A549 treated with DMSO at 1 μM for 4 hours (cell line): Measurements from ENCODE around the gene ABHD2. TPM values are rescaled to one million over a fixed set of nuclear protein-coding genes. Genes with fewer than 3 reads are reported as not detected.

Experiments
- total RNA-seq: library from RNA; stranded (reverse); fragments of 200-300 nt; extraction: Qiagen RNA extraction; gene quantifications from 5 replicates; pipeline ENCODE4 v1.2.3, GENCODE V29; 2022; ENCODE audit warnings: low read depth

Gene ABHD2, protein sequence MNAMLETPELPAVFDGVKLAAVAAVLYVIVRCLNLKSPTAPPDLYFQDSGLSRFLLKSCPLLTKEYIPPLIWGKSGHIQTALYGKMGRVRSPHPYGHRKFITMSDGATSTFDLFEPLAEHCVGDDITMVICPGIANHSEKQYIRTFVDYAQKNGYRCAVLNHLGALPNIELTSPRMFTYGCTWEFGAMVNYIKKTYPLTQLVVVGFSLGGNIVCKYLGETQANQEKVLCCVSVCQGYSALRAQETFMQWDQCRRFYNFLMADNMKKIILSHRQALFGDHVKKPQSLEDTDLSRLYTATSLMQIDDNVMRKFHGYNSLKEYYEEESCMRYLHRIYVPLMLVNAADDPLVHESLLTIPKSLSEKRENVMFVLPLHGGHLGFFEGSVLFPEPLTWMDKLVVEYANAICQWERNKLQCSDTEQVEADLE
- 70.0 to 104 TPM (median 93.8 TPM) in 5 replicates for total RNA-seq

DNA sequence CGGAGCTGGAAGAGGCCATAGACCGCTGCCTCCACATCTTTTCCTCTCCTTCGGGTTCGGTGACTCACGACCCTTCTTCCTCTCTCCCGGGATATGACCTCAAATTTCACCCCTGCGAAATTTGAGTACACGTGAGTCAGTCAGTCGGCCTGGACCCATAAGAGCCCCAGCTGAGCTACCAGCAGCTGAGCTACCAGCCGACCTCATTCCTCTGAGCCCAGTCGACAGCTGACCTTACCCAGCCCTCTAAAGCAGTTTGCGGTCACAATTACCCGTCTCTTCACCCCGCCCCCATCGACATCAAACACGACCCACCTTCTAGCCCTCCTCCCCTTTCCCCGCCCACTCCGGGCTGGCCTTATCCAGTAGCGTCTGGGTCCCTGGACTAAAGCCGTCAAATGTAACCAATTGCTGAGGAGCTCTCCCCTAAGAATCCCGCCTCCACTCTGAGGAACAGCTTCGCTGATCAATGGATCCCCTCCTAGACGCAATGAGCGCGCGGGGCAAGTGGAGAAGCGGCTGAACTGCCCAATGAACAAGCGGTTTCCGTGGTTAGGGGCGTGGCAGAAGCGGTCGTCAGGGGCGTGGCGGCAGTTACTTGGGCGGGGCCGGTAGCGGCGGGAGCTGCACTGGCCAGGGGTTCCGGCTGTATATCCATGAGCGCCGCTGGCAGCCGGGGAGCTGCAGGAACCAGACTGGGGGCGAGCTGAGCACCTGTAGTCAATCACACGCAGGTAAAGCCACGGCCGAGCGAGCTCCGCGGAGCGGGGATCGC lies at the start of gene ABHD2:
Gene ABHD2, plus strand, starts transcription at position 627 of the 775 bp plus-strand sequence. CDS start 27,872 bp downstream, outside the sequence.

DNA sequence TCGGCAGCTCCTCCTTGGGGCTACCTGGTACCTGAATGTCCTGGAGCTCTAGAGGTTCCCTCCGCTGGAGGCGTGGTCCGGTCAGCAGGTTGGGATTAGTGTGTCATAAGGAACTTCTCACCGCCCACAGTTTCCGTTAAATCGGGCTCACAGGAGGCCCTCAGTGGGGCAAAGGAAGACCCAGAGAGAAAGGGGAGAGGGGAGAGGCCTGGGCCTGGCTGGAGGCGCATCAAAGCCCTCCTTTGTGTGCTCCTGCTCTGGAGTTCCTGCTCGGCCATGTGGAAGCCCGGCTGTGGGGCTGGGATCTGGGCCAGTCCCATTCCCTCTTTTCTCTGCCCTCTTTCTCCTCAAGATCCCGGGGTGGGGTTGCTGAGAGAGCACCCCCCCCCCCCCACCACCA lies 133.3 kb downstream of the ABHD2 start, which contains the start of gene RLBP1:
Gene RLBP1, minus strand, starts transcription at position 37 of the 400 bp plus-strand sequence. CDS start 2,604 bp downstream, outside the sequence.

DNA sequence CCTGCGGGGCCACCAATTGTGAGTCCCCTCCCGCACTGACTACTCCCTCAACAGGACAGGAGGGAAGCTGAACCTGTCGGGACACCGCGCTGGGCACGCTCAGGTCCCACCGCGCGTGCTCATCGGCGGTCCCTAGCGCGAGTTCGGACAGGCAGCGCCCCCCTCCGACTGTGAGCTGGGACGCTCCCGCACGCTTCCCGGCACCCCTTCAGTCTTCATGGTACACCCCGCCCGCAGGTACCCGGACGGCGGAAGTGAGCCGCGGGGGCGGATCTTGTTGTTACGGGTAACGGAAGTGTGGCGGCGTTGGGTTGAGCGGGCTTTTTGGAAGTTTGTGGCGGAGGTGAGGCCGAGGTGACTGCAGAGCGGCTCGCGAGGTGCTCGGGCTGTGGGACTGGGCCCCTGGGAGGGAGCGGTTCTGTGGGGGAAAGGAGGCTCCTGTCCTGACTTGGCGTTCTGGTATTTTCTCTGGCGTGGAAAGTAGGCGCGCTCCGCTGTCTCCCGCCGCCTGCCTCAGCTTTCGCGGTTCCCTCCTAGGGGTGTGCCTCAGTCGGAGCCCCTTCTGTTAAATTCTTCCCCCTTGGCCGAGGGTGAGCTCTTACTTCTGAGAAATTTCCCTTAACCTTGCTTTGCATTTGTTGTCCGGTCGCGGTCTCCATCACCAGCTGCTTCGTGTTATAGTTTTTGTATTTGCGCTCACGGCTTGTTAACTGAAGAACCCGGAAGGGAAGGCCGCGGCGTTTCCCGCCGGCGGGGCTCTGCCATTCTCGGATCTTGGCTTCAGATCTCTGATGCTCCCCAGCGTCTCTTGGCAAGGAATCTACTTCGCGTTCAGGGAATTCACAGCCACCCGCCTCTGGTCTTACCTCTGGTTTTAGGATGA lies 155.7 kb downstream of the ABHD2 start, which contains the start of gene FANCI:
Gene FANCI, plus strand, starts transcription at position 289 of the 883 bp plus-strand sequence. CDS start 3,669 bp downstream, outside the sequence.

Other genes starting within 250 kb of the ABHD2 start
- 36.7 to 43.9 TPM (median 40.0 TPM) in 5 replicates for gene HAPLN3, start 192.9 kb upstream of the ABHD2 start, total RNA-seq
- gene MFGE8, start 175.1 kb upstream of the ABHD2 start, total RNA-seq: 331 to 388 TPM (median 342 TPM) in 5 replicates
- gene RLBP1, start 133.1 kb downstream of the ABHD2 start, total RNA-seq: not detected in 5 replicates
- gene FANCI, start 155.5 kb downstream of the ABHD2 start, total RNA-seq: 53.7 to 78.5 TPM (median 67.8 TPM) in 5 replicates
- gene POLG, start 246.4 kb downstream of the ABHD2 start, total RNA-seq: 45.6 to 54.7 TPM (median 53.7 TPM) in 5 replicates